Tibial nerve (tissue), 4 donors: ENCODE results near the gene RGL4. TPM values are rescaled to one million over a fixed set of nuclear protein-coding genes. Genes with fewer than 3 reads are reported as not detected.
A peak's percentile ranks its signal among the peaks of the same experiment; 100 is the strongest.

ENCODE experiments used
- DNase-seq, 2 donors: peaks; one replicate each; pipeline ENCODE4 v3.0.0-alpha.2; 2019; ENCODE audit warnings: low spot score in 2 of 2
- H3K27ac ChIP-seq, 4 donors: fragments of 200-600 bp; sonication (generic) in 3 of 4; one replicate each; pipeline ENCODE4 v1.5.1; 2017 to 2019; ENCODE audit warnings: mild to moderate bottlenecking in 1 of 4
- H3K27me3 ChIP-seq, 2 donors: fragments of 200-600 bp; sonication (generic) in 1 of 2; one replicate each; pipeline versions ENCODE4 v1.5.1 to v1.6.0; 2017 to 2019
- H3K36me3 ChIP-seq, 3 donors: fragments of 200-600 bp; sonication (generic); one replicate each; pipeline ENCODE4 v1.5.1; 2018 to 2019
- H3K4me1 ChIP-seq, 4 donors: fragments of 200-600 bp; sonication (generic) in 3 of 4; one replicate each; pipeline ENCODE4 v1.5.1; 2017 to 2019
- H3K4me3 ChIP-seq, 4 donors: fragments of 200-600 bp; sonication (generic) in 3 of 4; one replicate each; pipeline ENCODE4 v1.5.1; 2017 to 2019; ENCODE audit warnings: mild to moderate bottlenecking in 1 of 4, moderate library complexity in 1 of 4
- H3K9me3 ChIP-seq, 4 donors: fragments of 200-600 bp; sonication (generic) in 3 of 4; one replicate each; pipeline ENCODE4 v1.5.1; 2017 to 2019
- EP300 ChIP-seq, 2 donors: sonication (generic); formaldehyde crosslinking; IDR thresholded peaks; one replicate each; pipeline ENCODE4 v1.6.1; 2017; ENCODE audit warnings: antibody characterized with exemption in 2 of 2, mild to moderate bottlenecking in 1 of 2
- POLR2A ChIP-seq, 2 donors: fragments of 450-650 bp; IDR thresholded peaks; one replicate each; pipeline ENCODE4 v1.6.1; 2017; ENCODE audit warnings: antibody characterized with exemption in 2 of 2, mild to moderate bottlenecking in 2 of 2, moderate library complexity in 2 of 2
- WGBS, 2 donors: methylation state at CpG; one replicate each; pipeline ENCODE4 v1.1.5; 2018; 5-methylcytosine and 5-hydroxymethylcytosine counted together
- total RNA-seq, 4 donors: library from RNA; depleted of rRNA; stranded (reverse); fragments of >200 nt; gene quantifications; one replicate each; pipeline ENCODE4 v1.1.0, GENCODE V29; 2016
- TF ChIP-seq, protein P1 (sequence below), 5 experiments: fragments of 200-600 bp in 3 of 5; fragments of 450-650 bp in 2 of 5; sonication (generic) in 3 of 5; IDR thresholded peaks; one replicate each; pipeline ENCODE4 v1.5.1; 2016 to 2019; ENCODE audit warnings: antibody characterized with exemption in 5 of 5, mild to moderate bottlenecking in 3 of 5, moderate library complexity in 2 of 5

The RGL4 gene
- total RNA-seq, 4 donors from 2014 or later = not detected

DNA sequence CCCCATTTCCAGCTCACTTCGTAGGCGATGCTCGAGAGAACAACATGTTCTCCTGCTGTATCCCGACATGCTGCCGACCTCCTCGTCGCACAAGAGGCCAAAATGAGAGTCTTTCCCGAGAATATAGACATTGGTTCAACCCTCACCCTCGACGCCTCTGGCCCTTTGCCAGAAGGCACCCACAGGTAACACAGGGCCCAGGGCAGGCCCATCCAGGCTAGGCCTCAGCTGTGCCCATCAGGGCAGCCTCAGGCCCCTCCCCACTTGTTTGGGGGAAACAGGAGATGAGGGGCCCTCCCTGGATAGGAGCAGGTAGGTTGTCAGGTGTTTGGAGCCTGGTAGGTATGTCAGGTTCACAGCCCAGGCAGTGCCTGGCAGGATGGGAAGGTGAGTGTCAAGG, 2.7 kb upstream of the RGL4 start:
- WGBS, 2 donors = 89 to 90% methylated on average over 10 of the region's 10 CpGs

GRCh38 chr22:23688571-23688970, 2.2 kb upstream of the RGL4 start:
- WGBS, 2 donors = 88 to 98% methylated on average over 6 to 9 of the region's 9 CpGs
- peak in 1 of 2 donors; percentile 5 for DNase-seq
- TF ChIP-seq EP300 (IDR thresholded peaks at IDR 0.05) (no peak), POLR2A (IDR thresholded peaks at IDR 0.05) (no peak)
- TF ChIP-seq, protein P1, sequence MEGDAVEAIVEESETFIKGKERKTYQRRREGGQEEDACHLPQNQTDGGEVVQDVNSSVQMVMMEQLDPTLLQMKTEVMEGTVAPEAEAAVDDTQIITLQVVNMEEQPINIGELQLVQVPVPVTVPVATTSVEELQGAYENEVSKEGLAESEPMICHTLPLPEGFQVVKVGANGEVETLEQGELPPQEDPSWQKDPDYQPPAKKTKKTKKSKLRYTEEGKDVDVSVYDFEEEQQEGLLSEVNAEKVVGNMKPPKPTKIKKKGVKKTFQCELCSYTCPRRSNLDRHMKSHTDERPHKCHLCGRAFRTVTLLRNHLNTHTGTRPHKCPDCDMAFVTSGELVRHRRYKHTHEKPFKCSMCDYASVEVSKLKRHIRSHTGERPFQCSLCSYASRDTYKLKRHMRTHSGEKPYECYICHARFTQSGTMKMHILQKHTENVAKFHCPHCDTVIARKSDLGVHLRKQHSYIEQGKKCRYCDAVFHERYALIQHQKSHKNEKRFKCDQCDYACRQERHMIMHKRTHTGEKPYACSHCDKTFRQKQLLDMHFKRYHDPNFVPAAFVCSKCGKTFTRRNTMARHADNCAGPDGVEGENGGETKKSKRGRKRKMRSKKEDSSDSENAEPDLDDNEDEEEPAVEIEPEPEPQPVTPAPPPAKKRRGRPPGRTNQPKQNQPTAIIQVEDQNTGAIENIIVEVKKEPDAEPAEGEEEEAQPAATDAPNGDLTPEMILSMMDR (IDR thresholded peaks at IDR 0.05) = no peak
- Histone ChIP-seq H3K27me3 (no peaks in the 10 kb centered on the region), H3K4me1 (peaks cover 0 to 8% (median 0%) of the 10 kb centered on the region in 4 donors), H3K9me3 (no peaks in the 10 kb centered on the region), H3K4me3 (no peak overlapping the region), H3K36me3 (peaks cover 0 to 54% (median 0%) of the 10 kb centered on the region in 3 donors), H3K27ac (no peak overlapping the region)

More for the DNA sequence above, 2.7 kb upstream of the RGL4 start:
- TF ChIP-seq POLR2A (IDR thresholded peaks at IDR 0.05) (no peak), EP300 (IDR thresholded peaks at IDR 0.05) (no peak)
- TF ChIP-seq, protein P1 (IDR thresholded peaks at IDR 0.05) = no peak
- DNase-seq = peak in 1 of 2 donors; percentile 4
- Histone ChIP-seq H3K27ac (no peak overlapping the region), H3K36me3 (peaks cover 0 to 54% (median 0%) of the 10 kb centered on the region in 3 donors), H3K4me1 (peaks cover 0 to 8% (median 0%) of the 10 kb centered on the region in 4 donors), H3K4me3 (no peak overlapping the region), H3K27me3 (no peaks in the 10 kb centered on the region), H3K9me3 (no peaks in the 10 kb centered on the region)

DNA sequence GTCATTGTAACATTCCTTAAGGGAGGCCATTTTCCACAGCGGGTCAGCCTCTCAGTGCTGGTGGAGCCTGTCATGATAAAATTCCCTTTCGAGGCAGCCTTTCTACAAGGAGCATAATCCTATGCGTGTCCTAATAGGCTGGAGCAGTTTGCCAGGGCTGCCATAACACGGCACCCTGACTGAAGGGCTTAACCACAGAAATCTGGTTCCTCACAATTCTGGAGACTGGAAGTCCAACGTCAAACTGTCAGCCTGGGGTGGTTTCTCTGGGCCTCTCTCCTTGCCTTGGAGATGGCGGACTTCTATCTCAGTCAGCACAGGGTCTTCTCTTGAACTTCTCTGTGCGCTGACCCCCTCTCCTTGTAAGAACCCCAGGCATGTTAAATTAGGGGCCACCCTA, 1.4 kb upstream of the RGL4 start:
- Histone ChIP-seq H3K4me3 (no peak overlapping the region), H3K9me3 (no peaks in the 10 kb centered on the region), H3K27ac (no peak overlapping the region), H3K4me1 (peaks cover 0 to 8% (median 0%) of the 10 kb centered on the region in 4 donors), H3K36me3 (peaks cover 0 to 61% (median 0%) of the 10 kb centered on the region in 3 donors), H3K27me3 (no peaks in the 10 kb centered on the region)
- TF ChIP-seq, protein P1 (IDR thresholded peaks at IDR 0.05) = no peak
- TF ChIP-seq POLR2A (IDR thresholded peaks at IDR 0.05) (no peak), EP300 (IDR thresholded peaks at IDR 0.05) (no peak)
- 91 to 92% methylated on average over 7 of the region's 7 CpGs for WGBS, 2 donors
- peak in 1 of 2 donors; percentile 3 for DNase-seq

- 85 to 87% methylated on average over 9 to 12 of the region's 12 CpGs for WGBS, 2 donors
- no peak overlapping the region for H3K4me3 ChIP-seq
- H3K27ac ChIP-seq = no peak overlapping the region
- H3K9me3 ChIP-seq = no peaks in the 10 kb centered on the region
- TF ChIP-seq, protein P1 (IDR thresholded peaks at IDR 0.05) = no peak
- TF ChIP-seq POLR2A (IDR thresholded peaks at IDR 0.05) (no peak), EP300 (IDR thresholded peaks at IDR 0.05) (no peak)
- H3K4me1 ChIP-seq = peaks cover 0 to 5% (median 0%) of the 10 kb centered on the region in 4 donors
- DNase-seq = no peak
- H3K36me3 ChIP-seq = peaks cover 0 to 84% (median 0%) of the 10 kb centered on the region in 3 donors
- H3K27me3 ChIP-seq = no peaks in the 10 kb centered on the region
These were observed 1.1 kb downstream of the RGL4 start for GRCh38 chr22:23691748-23692423.

DNA sequence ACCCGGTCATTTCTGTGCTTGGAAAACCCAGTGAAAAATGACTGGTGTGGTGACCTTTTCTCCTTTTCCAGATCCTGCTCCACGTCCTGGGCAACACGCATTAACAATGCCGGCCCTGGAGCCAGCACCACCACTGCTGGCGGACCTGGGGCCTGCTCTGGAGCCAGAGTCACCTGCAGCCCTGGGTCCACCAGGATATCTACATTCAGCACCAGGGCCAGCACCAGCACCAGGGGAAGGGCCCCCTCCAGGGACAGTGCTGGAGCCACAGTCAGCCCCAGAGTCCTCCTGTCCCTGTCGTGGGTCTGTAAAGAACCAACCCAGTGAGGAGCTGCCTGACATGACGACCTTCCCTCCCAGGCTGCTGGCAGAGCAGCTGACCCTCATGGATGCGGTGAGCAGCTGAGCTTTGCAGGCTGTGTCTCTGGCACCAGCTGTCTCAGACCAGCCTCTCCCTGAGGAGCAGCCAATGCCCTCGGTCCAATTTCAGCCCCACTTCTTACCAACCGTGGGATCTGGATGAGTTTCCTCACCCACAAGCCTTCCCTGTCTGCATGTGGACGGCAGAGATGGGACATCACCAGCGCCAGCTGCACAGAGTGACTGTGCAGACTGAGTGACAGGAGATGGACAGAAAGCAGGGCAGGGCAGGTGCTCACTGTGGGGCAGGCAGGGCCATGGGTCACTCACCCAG, 1.9 kb downstream of the RGL4 start:
- no peak for DNase-seq
- WGBS, 2 donors = 84 to 89% methylated on average over 10 to 12 of the region's 12 CpGs
- H3K9me3 ChIP-seq = no peaks in the 10 kb centered on the region
- peaks cover 0 to 91% (median 0%) of the 10 kb centered on the region in 3 donors for H3K36me3 ChIP-seq
- no peak overlapping the region for H3K27ac ChIP-seq
- peaks cover 0 to 5% (median 0%) of the 10 kb centered on the region in 4 donors for H3K4me1 ChIP-seq
- H3K27me3 ChIP-seq = no peaks in the 10 kb centered on the region
- TF ChIP-seq, protein P1 (IDR thresholded peaks at IDR 0.05) = no peak
- no peak for TF ChIP-seq POLR2A (IDR thresholded peaks at IDR 0.05)
- TF ChIP-seq EP300 (IDR thresholded peaks at IDR 0.05) = no peak
- no peak overlapping the region for H3K4me3 ChIP-seq
